Measurements from ENCODE around the gene YWHAE. TPM values are rescaled to one million over a fixed set of nuclear protein-coding genes. Genes with fewer than 3 reads are reported as not detected.

YWHAE gene
- 318 and 384 TPM in 2 replicates for total RNA-seq (ENCODE audit: low replicate concordance)

DNA sequence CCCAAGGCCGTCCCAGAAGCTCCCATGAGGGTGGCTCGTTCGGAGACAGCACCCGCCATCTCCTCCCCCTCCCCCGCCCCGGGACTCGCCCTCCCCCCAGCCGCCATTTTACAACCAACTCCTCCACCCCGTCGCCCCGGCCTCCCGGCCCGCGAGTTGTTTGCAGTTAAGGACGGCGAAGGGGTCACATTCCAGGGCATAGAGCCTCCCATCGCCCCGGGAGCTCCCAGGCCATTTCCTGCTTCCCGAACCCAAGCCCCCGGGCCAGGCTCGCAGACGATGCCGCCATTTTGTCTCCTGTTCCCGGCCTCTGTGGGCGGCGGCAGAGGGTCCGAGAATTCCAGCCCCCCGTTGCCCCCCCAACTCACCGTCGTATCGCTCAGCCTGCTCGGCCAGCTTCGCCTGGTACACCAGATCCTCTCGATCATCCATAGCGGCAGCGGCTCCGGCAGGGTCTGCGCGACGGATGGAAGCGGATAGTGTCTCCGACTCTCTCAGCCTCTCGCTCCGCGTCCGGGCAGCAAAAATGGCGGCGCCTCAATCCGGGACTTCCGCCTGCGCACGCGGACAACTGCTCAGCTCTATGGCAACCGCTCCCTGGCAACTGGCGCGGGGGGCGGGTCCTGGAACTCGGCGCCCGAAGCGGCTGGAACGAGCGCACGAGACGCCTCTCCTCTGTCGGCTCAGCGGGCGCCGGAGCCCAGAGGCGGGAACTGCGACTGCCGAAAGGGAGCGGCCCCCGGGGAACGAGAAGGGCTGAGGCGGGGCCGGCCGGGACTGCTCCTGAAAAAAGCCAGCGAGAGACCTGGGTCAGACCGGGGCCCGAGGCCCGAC, at the start of gene YWHAE:
Gene YWHAE, minus strand, starts transcription at position 544 of the 834 bp plus-strand sequence. Its CDS starts 112 bp downstream, at position 432.

Other genes starting within 250 kb of the YWHAE start
- 46.0 and 75.9 TPM in 2 replicates for gene ABR, start 220.2 kb downstream of the YWHAE start, total RNA-seq (ENCODE audit: low replicate concordance)
- gene BHLHA9, start 129.8 kb downstream of the YWHAE start, total RNA-seq (ENCODE audit: low replicate concordance) = not detected in 2 replicates
- gene TRARG1, start 120.6 kb downstream of the YWHAE start, total RNA-seq (ENCODE audit: low replicate concordance) = not detected in 2 replicates
- 87.8 and 98.9 TPM in 2 replicates for gene CRK, start 56.0 kb upstream of the YWHAE start, total RNA-seq (ENCODE audit: low replicate concordance)
- 170 and 286 TPM in 2 replicates for gene MYO1C, start 92.5 kb upstream of the YWHAE start, total RNA-seq (ENCODE audit: low replicate concordance)
- gene INPP5K, start 116.4 kb upstream of the YWHAE start, total RNA-seq (ENCODE audit: low replicate concordance) = 29.7 and 31.1 TPM in 2 replicates
- 14.6 and 23.2 TPM in 2 replicates for gene PITPNA, start 162.6 kb upstream of the YWHAE start, total RNA-seq (ENCODE audit: low replicate concordance)
- gene SLC43A2, start 228.6 kb upstream of the YWHAE start, total RNA-seq (ENCODE audit: low replicate concordance) = 7.8 and 16.5 TPM in 2 replicates
- gene SCARF1, start 245.5 kb upstream of the YWHAE start, total RNA-seq (ENCODE audit: low replicate concordance) = 0.23 and 0.94 TPM in 2 replicates
- gene RILP, start 249.6 kb upstream of the YWHAE start, total RNA-seq (ENCODE audit: low replicate concordance) = 6.2 and 6.8 TPM in 2 replicates